ENCODE data around the gene SDS.
"Not testable (repeated sequence)": the region's sequence is repeated elsewhere in the genome, so short reads cannot be mapped to it uniquely, and the experiment has no call there.

SDS gene

DNA sequence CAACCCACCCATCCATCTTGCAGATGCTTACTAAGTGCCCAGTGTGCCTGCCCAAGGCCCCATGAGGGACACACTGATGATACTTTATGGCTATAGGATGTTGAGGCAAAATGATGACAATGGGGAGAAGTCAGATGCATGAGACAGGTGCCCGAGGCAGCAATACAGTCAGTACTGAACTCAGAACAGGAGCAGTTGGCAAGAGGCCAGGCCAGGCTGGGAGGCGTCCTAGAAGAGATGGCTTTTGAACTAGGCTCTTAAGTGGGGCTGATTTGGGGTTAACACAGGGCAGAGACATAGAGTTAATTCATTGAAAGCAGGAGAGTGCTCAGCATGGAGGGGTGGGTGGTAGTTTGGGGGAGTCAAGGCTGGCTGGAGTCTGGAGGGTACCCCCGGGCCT, 29.7 kb downstream of the SDS start:
- no peak for DNase-seq

DNA sequence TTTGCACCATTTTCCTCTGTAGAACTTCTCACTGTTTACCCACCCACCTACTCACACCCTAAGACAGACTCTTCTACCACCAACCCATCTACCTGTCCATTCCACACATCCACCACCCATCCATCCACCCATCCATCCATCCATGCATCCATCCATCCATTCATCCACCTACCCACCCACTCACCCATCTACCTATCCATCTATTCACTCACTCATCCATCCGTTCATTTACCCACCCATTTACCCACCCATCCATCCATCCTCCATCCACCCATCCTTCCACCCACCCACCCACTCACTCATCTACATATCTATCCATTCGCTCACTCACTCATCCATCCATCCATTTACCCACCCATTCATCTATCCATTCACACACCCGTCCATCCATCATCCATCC, 30.2 kb downstream of the SDS start:
- no peak for DNase-seq

GRCh38 chr12:113372371-113372770, 31.3 kb downstream of the SDS start:
- no peak for DNase-seq

DNA sequence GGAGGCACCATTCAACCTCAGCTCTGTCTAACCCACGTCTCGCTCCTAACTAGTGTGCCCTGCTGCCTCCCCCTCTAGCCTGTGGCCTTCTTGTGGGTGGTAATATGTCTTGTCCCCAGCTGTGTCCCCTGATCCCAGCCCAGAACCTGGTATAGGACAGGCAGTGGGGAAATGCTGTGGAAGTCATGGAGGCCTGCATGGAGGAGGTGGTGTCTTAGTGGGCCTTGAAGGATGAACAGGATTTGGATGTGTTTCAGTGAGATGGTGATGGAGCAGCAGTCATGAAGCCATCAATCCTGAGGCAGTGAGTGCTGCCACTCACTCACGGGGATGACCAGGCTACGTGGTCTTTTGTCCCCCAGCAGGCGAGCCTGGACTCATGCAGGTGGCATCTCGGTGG, 31.9 kb downstream of the SDS start:
- DNase-seq: no peak

GRCh38 chr12:113370923-113371682, 32.6 kb downstream of the SDS start:
- no peak for DNase-seq

DNA sequence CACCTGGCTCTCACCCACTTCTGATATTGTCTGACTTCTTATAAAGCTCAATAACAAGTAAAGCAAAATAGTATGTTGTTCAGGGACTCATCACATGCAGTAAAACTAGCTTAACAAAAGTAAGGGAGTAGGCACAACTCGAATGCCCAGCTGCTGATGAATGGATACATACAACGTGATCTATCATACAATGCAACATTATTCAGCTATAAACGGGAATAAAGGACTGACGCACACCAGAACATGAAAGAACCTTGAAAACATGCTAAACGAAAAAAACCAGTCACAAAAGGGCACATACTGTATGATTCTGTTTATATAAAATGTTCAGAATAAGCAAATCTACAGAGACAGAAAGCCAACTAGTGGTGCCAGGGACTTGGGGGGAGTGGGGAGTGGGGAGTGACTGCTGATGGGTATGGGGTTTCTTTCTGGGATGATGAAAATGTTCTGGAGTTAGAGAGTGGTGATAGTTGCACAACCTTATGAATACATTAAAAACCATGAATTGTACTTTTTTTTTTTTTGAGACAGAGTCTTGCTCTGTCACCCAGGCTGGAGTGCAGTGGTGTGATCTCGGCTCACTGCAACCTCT, 34.2 kb downstream of the SDS start:
- DNase-seq: no peak

DNA sequence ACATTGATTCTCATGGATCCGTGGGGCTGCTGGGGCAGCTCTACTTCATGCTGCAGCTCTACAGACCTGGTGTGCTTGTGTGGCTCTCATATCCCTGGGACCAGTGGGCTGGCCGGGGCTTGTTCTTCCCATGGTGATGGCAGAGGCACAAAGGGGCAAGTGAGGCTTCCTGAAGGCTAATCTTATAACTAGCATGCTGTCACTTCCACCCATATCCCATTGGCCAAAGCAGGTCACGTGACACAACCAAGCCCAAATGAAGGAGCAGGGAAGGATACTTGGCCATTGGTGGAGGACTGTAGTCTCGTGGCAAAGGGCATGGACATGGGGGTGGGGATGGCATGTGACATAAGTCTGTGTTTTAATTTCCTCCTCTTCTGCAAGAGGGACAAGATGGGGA, 35.4 kb downstream of the SDS start:
- no peak for DNase-seq

- DNase-seq: no peak
Observed at GRCh38 chr12:113366827-113367226, 36.9 kb downstream of the SDS start.

DNA sequence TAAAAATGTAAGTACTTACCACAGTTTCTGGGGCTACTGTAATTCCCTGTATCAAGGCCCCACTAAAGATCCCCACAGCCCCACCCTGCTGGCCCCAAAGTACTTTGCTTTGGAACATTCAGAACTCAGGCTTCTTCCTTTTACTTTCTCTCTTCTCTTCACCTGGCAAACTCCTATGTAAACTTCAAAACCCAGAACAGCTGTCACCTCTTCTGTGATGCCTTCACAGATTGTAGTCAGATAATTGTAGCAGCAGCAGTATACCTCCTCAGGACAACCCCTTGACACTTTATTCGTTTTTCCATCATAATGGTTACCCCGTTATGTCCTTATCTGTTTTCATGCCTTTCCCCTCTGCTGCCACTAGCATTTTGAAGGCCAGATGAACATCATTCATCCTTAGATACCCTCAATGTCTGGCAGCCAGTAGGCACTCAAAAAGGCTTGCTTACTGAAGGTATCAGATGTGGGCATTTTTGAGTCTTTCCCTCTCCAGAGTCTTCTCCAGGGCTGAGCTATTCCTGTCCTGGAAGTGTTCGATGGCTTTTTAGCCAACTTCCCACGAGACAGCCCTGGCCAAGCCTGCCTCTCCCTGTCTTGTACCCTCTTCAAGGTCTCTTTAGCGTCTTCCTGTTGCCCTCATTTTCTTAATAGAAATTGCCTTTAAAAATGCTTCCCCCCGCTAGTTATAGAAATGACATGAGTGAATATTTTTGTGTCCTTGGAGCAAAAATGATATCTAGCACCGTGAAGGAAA, 37.9 kb downstream of the SDS start:
- no peak for DNase-seq

DNA sequence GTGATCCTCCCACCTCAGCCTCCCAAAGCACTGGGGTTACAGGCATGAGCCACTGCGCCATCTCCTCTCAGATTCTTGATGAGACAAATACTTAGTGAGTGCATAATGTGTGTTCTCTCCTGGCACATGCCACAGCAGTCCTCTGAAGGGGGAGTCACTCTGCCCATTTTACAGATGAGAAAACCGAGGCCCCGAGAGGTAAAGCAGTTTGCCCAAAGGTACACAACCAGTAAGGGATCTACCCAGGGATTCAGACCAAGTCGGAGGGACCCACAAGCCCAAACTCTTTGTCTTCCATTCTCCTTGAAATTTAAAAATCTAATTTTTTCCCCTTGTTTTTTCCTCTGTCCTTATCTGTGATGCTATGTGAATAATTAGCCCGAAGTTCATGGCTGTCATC, 39.0 kb downstream of the SDS start:
- no peak for DNase-seq

GRCh38 chr12:113361574-113362370, 41.9 kb downstream of the SDS start:
- no peak for DNase-seq

DNA sequence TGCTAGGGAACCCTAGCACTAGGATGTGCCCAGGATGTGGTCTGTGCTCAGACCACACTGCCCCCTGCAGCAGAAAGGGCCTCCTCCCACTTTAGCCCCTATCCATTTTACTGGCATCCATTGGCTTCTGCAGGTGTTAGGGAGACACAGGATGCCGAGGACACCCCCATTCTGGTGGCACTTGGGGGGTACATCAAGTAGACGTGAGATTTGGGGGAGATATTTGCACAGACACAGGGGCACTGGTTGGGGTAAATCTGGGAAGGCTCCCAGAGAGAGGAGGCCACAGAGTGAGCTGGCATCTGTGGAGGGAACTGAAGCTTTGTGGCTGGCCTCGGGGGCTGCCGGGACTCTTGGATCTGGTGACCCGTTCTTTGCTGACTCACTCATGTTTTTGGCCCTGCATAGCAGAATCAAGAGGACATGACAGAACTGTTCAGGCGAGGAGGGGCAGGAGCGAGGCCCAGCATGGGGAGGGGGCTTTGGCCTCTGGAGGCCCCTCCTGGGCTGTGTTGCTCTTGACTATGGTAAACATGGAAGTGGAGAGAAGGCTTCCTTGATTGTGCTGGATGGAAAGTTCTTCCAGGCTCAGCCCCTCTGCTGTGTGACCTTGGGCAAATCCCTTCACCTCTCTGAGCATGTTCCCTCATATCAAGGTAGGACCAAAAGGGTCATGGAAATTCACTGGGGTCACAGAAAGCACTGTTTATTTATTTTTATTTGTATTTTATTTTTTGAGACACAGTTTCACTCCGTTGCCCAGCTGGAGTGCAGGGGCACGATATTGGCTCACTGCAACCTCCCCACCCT, 43.5 kb downstream of the SDS start:
- no peak for DNase-seq

- DNase-seq: no peak
Observed at GRCh38 chr12:113359133-113359938, 44.4 kb downstream of the SDS start.

- peak; percentile 97 for DNase-seq
Observed at GRCh38 chr12:113358381-113359132, 45.1 kb downstream of the SDS start, which contains the start of gene PLBD2. Gene PLBD2, plus strand, starts transcription at chr12:113358587. Its CDS starts 14 bp downstream, at chr12:113358601.

DNA sequence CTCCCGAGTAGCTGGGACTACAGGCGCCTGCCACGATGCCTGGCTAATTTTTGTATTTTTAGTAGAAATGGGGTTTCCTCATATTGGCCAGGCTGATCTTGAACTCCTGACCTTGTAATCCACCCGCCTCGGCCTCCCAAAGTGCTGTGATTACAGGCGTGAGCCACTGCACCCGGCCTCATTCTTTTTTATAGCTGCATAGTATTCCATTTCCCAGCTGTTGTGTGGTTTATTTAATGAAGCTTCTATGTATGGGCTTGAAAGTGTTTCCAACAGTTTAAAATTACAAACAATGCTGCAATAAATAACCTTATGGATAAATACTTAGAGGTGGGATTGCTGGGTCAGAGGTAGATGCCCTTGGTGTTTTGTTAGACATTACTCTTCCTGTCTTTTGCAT, 49.5 kb downstream of the SDS start:
- not testable (repeated sequence) for DNase-seq

GRCh38 chr12:113351089-113351488, 52.6 kb downstream of the SDS start:
- no peak for DNase-seq

DNA sequence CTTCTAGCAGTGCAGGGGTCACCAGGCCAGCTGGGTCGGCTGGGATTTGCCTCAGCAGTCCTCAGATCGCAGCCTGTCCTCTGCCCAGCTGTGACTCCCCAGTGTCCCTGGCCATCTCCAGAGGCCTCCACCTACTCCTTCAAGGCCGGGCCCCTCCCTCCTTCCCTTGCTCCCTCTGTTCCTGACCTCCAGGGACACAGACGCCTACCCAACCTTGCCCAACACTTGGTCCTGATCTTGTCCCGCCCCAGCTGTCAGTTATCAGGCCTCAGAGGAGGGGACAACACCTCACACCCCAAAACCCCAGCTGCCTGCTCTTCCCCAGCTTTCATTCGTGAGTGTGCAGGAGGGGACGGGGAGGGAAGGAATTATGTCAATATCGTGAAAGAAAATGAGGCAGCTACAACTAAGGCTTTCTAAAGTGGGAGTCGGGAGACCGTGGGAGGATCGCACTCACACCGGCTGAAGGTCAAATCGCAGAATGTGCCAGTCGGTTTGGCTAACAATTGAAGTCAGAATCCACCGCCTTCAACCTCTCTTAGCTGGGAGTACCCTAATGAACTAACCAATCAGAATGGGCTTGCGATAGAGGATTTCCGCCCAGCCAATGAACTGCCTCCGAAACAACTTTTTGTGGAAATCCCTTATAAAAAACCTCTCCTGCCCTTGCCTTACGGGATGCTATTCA, 54.7 kb downstream of the SDS start:
- no peak for DNase-seq

- DNase-seq: no peak
Observed at GRCh38 chr12:113347892-113348291, 55.8 kb downstream of the SDS start.

DNA sequence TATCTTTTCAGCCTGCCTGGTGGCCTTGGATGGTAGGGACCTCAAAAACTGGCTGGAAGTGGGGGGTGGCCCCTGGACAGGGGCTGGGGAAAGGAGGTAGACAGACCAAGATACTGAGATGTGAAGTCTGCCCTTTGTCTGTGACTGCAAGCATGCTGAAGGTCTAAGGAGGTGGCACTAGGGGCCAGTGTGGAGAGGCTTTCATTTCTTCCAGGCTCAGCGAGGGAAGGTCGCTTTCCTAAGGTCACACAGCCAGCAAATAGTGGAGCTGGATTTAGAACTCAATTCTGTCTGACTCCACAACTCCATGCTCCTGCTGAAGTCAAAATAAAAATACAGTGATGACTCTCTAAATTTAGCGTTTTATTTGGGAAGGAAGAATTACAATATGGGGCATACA, 56.6 kb downstream of the SDS start:
- no peak for DNase-seq

DNA sequence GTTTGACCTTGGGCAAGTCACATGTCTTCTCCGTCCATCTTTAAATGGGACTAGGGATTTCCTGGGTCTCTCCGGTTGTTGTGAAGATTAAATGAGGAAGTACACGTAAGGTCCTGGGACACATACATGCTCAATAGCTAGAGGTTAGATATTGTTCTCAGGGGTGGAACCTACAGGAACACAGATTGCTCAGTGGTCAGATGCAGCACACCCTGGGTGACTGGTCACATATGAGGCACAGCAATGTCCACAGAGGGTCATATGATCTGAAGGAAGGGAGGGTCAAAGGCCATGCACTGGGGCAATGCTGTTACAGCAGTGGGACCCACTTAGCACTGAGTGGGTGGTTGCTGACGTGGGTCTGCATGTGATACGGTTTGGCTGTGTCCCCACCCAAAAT, 57.3 kb downstream of the SDS start:
- DNase-seq: no peak

Data from CD4-positive, alpha-beta T cell treated with Interleukin-10 for 1 hour (primary cell).